Measurements from ENCODE around the gene FCN1. TPM values are rescaled to one million over a fixed set of nuclear protein-coding genes. Genes with fewer than 3 reads are reported as not detected.

The FCN1 gene
- total RNA-seq: 10 to 100 TPM in 1 of 4 donors, under 1 TPM in 1, not detected in 2; 0.41 to 13.8 TPM

GRCh38 chr9:134917431-134918373 is at the start of gene FCN1:
Gene FCN1, minus strand, starts transcription at chr9:134917912. Its CDS starts 41 bp downstream, at chr9:134917871.
- Histone ChIP-seq H3K4me1 (no peaks in the 10 kb centered on the region), H3K36me3 (no peaks in the 10 kb centered on the region), H3K9me3 (no peaks in the 10 kb centered on the region), H3K27me3 (peaks cover 9% of the 10 kb centered on the region), H3K27ac (no peak within 1 kb of the TSS), H3K4me3 (no peak within 1 kb of the TSS)
- no peak for DNase-seq
- TF ChIP-seq CTCF (IDR thresholded peaks at IDR 0.05) (no peak), POLR2A (IDR thresholded peaks at IDR 0.05) (no peak), POLR2AphosphoS5 (IDR thresholded peaks at IDR 0.05) (no peak), EP300 (IDR thresholded peaks at IDR 0.05; ENCODE audit: low read depth) (no peak)
- in situ Hi-C loops (cut with MboI; ENCODE audit: low pct_ligation_motif_present in 1 of 4, low pct_unique_long_range_greater_than_20kb in 1 of 4, low sequenced_read_pairs in 3 of 4) (no loop called here), intact Hi-C loops (cut with DNase I; ENCODE audit: low total_unique reads) (no loop called here)
- 63 to 70% methylated on average over 2 to 10 of the region's 11 CpGs for WGBS, 2 donors (ENCODE audit: low coverage in 1 of 2)

DNA sequence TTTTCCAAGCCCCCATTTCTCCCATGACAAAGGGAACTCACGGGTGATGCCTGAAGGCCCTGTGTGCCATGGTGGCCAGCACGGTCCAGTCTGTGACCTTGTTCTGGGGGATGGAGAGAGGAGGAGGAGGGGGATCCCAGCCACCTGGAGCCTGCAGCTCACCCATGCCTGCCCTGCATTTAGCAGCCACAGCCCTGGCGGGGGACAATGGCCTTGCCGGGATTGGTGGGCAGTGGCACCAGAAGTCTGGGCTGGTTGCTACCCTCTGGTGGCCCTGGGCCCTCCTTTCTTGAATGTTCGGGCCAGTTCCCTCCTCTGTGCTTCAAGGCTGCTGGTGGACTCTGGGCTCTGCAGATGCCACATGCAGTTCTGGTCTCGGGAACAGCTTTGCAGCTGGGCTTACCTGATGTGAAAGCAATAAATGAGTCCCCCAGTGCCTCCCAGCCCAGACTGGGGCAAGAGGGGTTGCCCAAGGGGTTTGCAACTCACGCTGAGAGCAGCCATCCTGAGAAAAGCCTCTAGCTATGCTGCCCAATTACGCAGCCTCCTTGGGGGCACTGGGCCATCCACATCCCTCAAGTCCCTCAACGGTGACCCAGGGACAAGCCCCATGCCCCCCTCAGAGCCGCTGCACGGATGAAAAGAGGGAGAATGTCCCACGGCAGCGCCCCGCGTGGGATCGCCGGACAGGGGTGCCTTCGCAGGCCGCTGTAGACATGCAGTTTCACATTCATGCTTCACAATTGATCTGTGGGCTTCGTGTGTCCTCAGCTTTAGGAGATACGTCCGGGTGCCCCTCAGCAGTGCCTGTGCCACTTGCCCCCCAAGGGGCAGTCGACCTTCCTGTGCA is 49.2 kb upstream of the FCN1 start:
- intact Hi-C loops (cut with DNase I; ENCODE audit: low total_unique reads): no loop called here
- no peak overlapping the region for H3K27ac ChIP-seq
- H3K27me3 ChIP-seq: peaks cover 27% of the 10 kb centered on the region
- no peak for TF ChIP-seq CTCF (IDR thresholded peaks at IDR 0.05)
- TF ChIP-seq EP300 (IDR thresholded peaks at IDR 0.05; ENCODE audit: low read depth): no peak
- TF ChIP-seq POLR2AphosphoS5 (IDR thresholded peaks at IDR 0.05): no peak
- TF ChIP-seq POLR2A (IDR thresholded peaks at IDR 0.05): no peak
- H3K36me3 ChIP-seq: no peaks in the 10 kb centered on the region
- no peaks in the 10 kb centered on the region for H3K4me1 ChIP-seq
- no peak for DNase-seq
- no peaks in the 10 kb centered on the region for H3K9me3 ChIP-seq
- 78% methylated on average over 16 of the region's 23 CpGs; no CpG with 5 or more reads in 1 of the 2 donors for WGBS, 2 donors (ENCODE audit: low coverage in 1 of 2)
- no peak overlapping the region for H3K4me3 ChIP-seq
- in situ Hi-C loops (cut with MboI; ENCODE audit: low pct_ligation_motif_present in 1 of 4, low pct_unique_long_range_greater_than_20kb in 1 of 4, low sequenced_read_pairs in 3 of 4): no loop called here

GRCh38 chr9:134966270-134966669 is 48.6 kb upstream of the FCN1 start:
- no peaks in the 10 kb centered on the region for H3K36me3 ChIP-seq
- H3K9me3 ChIP-seq: no peaks in the 10 kb centered on the region
- H3K4me3 ChIP-seq: no peak overlapping the region
- TF ChIP-seq POLR2A (IDR thresholded peaks at IDR 0.05) (no peak), POLR2AphosphoS5 (IDR thresholded peaks at IDR 0.05) (no peak), EP300 (IDR thresholded peaks at IDR 0.05; ENCODE audit: low read depth) (no peak), CTCF (IDR thresholded peaks at IDR 0.05) (no peak)
- no peak overlapping the region for H3K27ac ChIP-seq
- no peak for DNase-seq
- intact Hi-C loops (cut with DNase I; ENCODE audit: low total_unique reads): no loop called here
- in situ Hi-C loops (cut with MboI; ENCODE audit: low pct_ligation_motif_present in 1 of 4, low pct_unique_long_range_greater_than_20kb in 1 of 4, low sequenced_read_pairs in 3 of 4): no loop called here
- H3K4me1 ChIP-seq: no peaks in the 10 kb centered on the region
- 67 to 77% methylated on average over 1 to 12 of the region's 12 CpGs for WGBS, 2 donors (ENCODE audit: low coverage in 1 of 2)
- H3K27me3 ChIP-seq: peaks cover 20% of the 10 kb centered on the region

GRCh38 chr9:134965851-134966250 is 48.1 kb upstream of the FCN1 start:
- H3K36me3 ChIP-seq: no peaks in the 10 kb centered on the region
- in situ Hi-C loops (cut with MboI; ENCODE audit: low pct_ligation_motif_present in 1 of 4, low pct_unique_long_range_greater_than_20kb in 1 of 4, low sequenced_read_pairs in 3 of 4): no loop called here
- no peaks in the 10 kb centered on the region for H3K4me1 ChIP-seq
- TF ChIP-seq POLR2AphosphoS5 (IDR thresholded peaks at IDR 0.05) (no peak), CTCF (IDR thresholded peaks at IDR 0.05) (no peak), POLR2A (IDR thresholded peaks at IDR 0.05) (no peak), EP300 (IDR thresholded peaks at IDR 0.05; ENCODE audit: low read depth) (no peak)
- no peaks in the 10 kb centered on the region for H3K9me3 ChIP-seq
- peaks cover 20% of the 10 kb centered on the region for H3K27me3 ChIP-seq
- no peak overlapping the region for H3K4me3 ChIP-seq
- H3K27ac ChIP-seq: no peak overlapping the region
- WGBS, 2 donors (ENCODE audit: low coverage in 1 of 2): 82 to 87% methylated on average over 2 to 6 of the region's 6 CpGs
- DNase-seq: no peak
- intact Hi-C loops (cut with DNase I; ENCODE audit: low total_unique reads): no loop called here
